Lung (tissue), 12 donors: ENCODE results near the gene LYST. TPM values are rescaled to one million over a fixed set of nuclear protein-coding genes. Genes with fewer than 3 reads are reported as not detected.
"Not testable (repeated sequence)": the region's sequence is repeated elsewhere in the genome, so short reads cannot be mapped to it uniquely, and the experiment has no call there.

Source experiments
- ATAC-seq: fragments of 200-7000 bp; cut with Tn5 transposase; one replicate; pipeline ENCODE4 v1.9.1; 2020; ENCODE audit warnings: moderate number of reproducible peaks; ENCODE audit not compliant: insufficient read depth, low FRiP score
- DNase-seq, 3 donors: peaks; one replicate each; pipeline ENCODE4 v3.0.0-alpha.2; 2013 to 2017
- H3K27ac ChIP-seq, 2 donors: one replicate each; pipeline ENCODE4 v1.5.1; 2013; ENCODE audit warnings: mild to moderate bottlenecking in 2 of 2, moderate library complexity in 2 of 2, control low read depth in 1 of 2, inconsistent platforms in 1 of 2, low read depth in 1 of 2, low read length in 1 of 2
- H3K27me3 ChIP-seq, 3 donors: one replicate each; pipeline ENCODE4 v1.5.1; 2013; ENCODE audit warnings: low read length in 2 of 3; ENCODE audit not compliant: control insufficient read depth in 3 of 3, insufficient read depth in 3 of 3
- H3K36me3 ChIP-seq, 4 donors: one replicate each; pipeline ENCODE4 v1.5.1; 2013; ENCODE audit warnings: low read length in 4 of 4, mild to moderate bottlenecking in 1 of 4, moderate library complexity in 1 of 4; ENCODE audit not compliant: control insufficient read depth in 4 of 4, insufficient read depth in 4 of 4
- H3K4me1 ChIP-seq, 5 donors: one replicate each; pipeline ENCODE4 v1.5.1; 2013; ENCODE audit warnings: low read length in 5 of 5, mild to moderate bottlenecking in 2 of 5, moderate library complexity in 1 of 5; ENCODE audit not compliant: control insufficient read depth in 5 of 5, insufficient read depth in 5 of 5
- H3K4me3 ChIP-seq: one replicate; pipeline ENCODE4 v1.5.1; 2013; ENCODE audit warnings: mild to moderate bottlenecking, control low read depth, moderate library complexity
- H3K9ac ChIP-seq, 2 donors: one replicate each; pipeline ENCODE4 v1.5.1; 2013; ENCODE audit warnings: low read length in 2 of 2, control low read depth in 1 of 2; ENCODE audit not compliant: insufficient read depth in 1 of 2
- H3K9me3 ChIP-seq, 4 donors: one replicate each; pipeline ENCODE4 v1.5.1; 2013; ENCODE audit warnings: low read length in 3 of 4, mild to moderate bottlenecking in 1 of 4, moderate library complexity in 1 of 4; ENCODE audit not compliant: control insufficient read depth in 4 of 4, insufficient read depth in 3 of 4
- whole genome bisulfite sequencing, 2 donors: extraction: QIAGEN DNeasy Blood & Tissue Kit; methylation state at CpG; one replicate each; pipeline ENCODE4 v1.1.7; 2013; 5-methylcytosine and 5-hydroxymethylcytosine counted together
- polyA plus RNA-seq, 2 donors: library from polyadenylated mRNA; stranded (reverse); fragments of 200-250 nt; gene quantifications; one replicate each; pipeline ENCODE4 v1.2.1, GENCODE V29; 2013
- total RNA-seq, 2 donors: library from RNA; depleted of rRNA in 1 of 2; stranded (reverse); fragments of >200 nt in 1 of 2; gene quantifications; one replicate each; pipeline ENCODE4 v1.2.1, GENCODE V29; 2014 to 2021
- TF ChIP-seq, protein P1 (sequence below): IDR thresholded peaks from 2 replicates; pipeline ENCODE4 v1.5.1; 2012; ENCODE audit warnings: mild to moderate bottlenecking; ENCODE audit errors: control extremely low read depth, extremely low read depth
- donor health status: control.
- donor health status: control.
- donor health status: Bipolar disorder and iron deficiency.
- donor health status: healthy.
- donor health status: DM: yes; HTN: yes; CAD: no.

Gene LYST
- total and polyA plus RNA-seq, 4 donors: 9.8 to 82.7 (median 31.7) TPM

DNA sequence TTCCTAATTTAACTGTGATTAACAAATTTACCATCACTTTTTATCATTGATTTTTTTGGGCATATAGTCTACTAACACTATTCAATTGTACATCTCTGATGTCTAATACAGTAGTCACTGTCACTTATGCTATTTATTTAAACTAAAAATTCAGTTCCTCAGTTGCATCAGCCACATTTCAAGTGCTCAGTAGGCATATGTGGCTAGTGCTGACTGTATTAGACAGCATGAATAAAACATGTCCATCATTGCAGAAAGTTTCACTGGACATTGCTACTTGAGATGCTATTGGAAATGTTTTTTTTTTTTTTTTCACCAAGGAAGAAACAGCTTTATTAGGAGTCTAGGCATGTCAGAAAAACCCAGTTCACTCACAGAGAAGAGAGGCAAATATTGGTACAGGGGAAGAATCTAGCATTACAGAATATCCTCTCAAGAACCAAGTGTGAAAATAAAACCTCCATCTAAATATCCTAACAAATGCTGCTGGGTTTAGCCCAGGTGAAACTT lies 109.1 kb downstream of the LYST start:
- TF ChIP-seq, protein P1, sequence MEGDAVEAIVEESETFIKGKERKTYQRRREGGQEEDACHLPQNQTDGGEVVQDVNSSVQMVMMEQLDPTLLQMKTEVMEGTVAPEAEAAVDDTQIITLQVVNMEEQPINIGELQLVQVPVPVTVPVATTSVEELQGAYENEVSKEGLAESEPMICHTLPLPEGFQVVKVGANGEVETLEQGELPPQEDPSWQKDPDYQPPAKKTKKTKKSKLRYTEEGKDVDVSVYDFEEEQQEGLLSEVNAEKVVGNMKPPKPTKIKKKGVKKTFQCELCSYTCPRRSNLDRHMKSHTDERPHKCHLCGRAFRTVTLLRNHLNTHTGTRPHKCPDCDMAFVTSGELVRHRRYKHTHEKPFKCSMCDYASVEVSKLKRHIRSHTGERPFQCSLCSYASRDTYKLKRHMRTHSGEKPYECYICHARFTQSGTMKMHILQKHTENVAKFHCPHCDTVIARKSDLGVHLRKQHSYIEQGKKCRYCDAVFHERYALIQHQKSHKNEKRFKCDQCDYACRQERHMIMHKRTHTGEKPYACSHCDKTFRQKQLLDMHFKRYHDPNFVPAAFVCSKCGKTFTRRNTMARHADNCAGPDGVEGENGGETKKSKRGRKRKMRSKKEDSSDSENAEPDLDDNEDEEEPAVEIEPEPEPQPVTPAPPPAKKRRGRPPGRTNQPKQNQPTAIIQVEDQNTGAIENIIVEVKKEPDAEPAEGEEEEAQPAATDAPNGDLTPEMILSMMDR: no peak
- H3K36me3 ChIP-seq: peaks cover 0 to 17% (median 6%) of the 10 kb centered on the region in 4 donors
- H3K27me3 ChIP-seq: no peaks in the 10 kb centered on the region
- H3K9ac ChIP-seq: no peak overlapping the region
- DNase-seq (no peak), ATAC-seq (no peak)
- H3K27ac ChIP-seq: no peak overlapping the region
- H3K9me3 ChIP-seq: no peaks in the 10 kb centered on the region
- H3K4me3 ChIP-seq: no peak overlapping the region
- no peaks in the 10 kb centered on the region for H3K4me1 ChIP-seq

DNA sequence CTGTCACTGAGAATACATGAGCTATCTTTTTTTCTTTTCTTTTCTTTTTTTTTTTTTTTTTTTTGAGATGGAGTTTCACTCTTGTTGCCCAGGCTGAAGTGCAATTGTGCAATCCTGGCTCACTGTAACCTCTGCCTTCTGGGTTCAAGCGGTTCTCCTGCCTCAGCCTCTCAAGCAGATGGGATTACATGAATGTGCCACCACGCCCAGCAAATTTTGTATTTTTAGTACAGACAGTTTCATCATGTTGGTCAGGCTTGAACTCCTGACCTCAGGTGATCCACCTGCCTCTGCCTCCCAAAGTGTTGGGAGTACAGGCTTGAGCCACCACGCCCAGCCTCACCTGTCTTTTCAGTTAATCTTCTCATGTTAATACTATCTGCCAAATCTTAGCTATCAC lies 112.5 kb downstream of the LYST start:
- not testable (repeated sequence) for H3K27me3 ChIP-seq

DNA sequence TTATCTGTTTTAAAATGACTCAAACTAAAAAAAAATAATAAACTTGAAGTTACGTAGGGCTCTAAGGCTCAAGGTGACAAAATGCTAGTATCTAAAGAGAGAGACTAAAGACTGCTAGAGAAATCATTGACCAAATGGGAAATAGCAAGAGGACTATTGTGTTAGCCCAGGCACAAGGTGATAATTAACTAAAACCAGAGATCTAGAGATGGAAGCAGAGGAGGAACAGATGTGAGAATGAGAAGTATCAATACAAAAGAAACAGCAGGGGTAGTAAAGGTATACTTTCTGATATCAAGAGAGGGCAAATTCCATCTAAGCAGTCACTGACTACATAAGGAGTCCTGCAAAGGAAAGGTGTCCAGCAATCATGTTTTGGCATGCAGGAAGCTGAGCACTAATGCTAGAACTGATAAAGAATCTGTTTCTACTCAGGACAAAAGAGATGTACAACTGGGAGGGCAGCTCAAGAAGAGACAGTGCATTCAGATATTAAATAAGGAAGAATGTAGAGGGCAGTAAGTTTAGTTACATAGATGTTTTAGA lies 116.9 kb downstream of the LYST start:
- Histone ChIP-seq H3K9ac (no peak overlapping the region), H3K27ac (no peak overlapping the region), H3K4me3 (no peak overlapping the region), H3K27me3 (no peaks in the 10 kb centered on the region), H3K9me3 (no peaks in the 10 kb centered on the region), H3K4me1 (no peaks in the 10 kb centered on the region), H3K36me3 (peaks cover 0 to 22% (median 15%) of the 10 kb centered on the region in 4 donors)
- DNase-seq (no peak), ATAC-seq (no peak)
- TF ChIP-seq, protein P1: no peak
- 97 to 100% methylated on average over 1 of the region's 1 CpG for WGBS, 2 donors

More for the DNA sequence above, 112.5 kb downstream of the LYST start:
- not testable (repeated sequence) for H3K9ac ChIP-seq, H3K4me1 ChIP-seq, H3K4me3 ChIP-seq, H3K27ac ChIP-seq, H3K9me3 ChIP-seq, ATAC-seq, DNase-seq
- H3K36me3 ChIP-seq: peaks cover 0 to 18% (median 12%) of the 10 kb centered on the region in 4 donors
- WGBS, 2 donors: 51 to 70% methylated on average over 3 of the region's 3 CpGs

DNA sequence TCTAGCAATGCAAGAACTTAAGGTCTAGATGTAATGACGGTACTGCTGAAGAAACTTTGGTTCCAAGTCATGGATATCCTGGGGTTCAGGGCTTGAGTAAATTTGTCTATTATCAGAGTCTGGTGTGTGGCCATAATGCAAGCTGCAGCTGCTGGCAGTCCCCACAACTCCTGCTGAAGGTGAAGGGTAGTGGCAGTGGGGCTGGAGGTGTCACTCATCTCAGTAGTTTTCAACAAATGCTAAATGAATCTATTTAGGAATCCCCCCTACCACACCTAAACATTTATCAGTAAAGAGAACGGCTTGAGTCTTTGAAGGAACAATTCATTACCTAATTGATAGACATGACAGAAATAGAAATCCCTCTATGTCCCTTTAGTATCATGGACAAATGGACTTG lies 118.0 kb downstream of the LYST start:
- Histone ChIP-seq H3K4me3 (no peak overlapping the region), H3K36me3 (peaks cover 0 to 19% (median 14%) of the 10 kb centered on the region in 4 donors), H3K9me3 (no peaks in the 10 kb centered on the region), H3K9ac (no peak overlapping the region), H3K4me1 (no peaks in the 10 kb centered on the region), H3K27me3 (no peaks in the 10 kb centered on the region), H3K27ac (no peak overlapping the region)
- DNase-seq (no peak), ATAC-seq (no peak)
- TF ChIP-seq, protein P1: no peak
- WGBS, 2 donors: 90 to 94% methylated on average over 2 of the region's 2 CpGs
